ENCODE measurements around the gene TMTC3.
"Not testable (repeated sequence)": the region's sequence is repeated elsewhere in the genome, so short reads cannot be mapped to it uniquely, and the experiment has no call there.

The TMTC3 gene

GRCh38 chr12:88208661-88209060 is 66.6 kb downstream of the TMTC3 start:
- no peak for DNase-seq
- Histone ChIP-seq H3K9me3 (ENCODE audit: control insufficient read depth, low read length) (no peaks in the 10 kb centered on the region), H3K36me3 (ENCODE audit: control insufficient read depth, insufficient read depth, low read length) (no peaks in the 10 kb centered on the region), H3K4me1 (ENCODE audit: control insufficient read depth, insufficient read depth, low read length, poor library complexity, severe bottlenecking) (no peaks in the 10 kb centered on the region), H3K27ac (ENCODE audit: insufficient read depth, low read length, poor library complexity, severe bottlenecking) (no peak overlapping the region), H3K4me3 (ENCODE audit: insufficient read depth, low read depth, low read length, poor library complexity, severe bottlenecking) (no peak overlapping the region), H3K27me3 (replicated peaks; ENCODE audit: control insufficient read depth, insufficient read depth, low read length, poor library complexity, severe bottlenecking) (no peaks in the 10 kb centered on the region)

DNA sequence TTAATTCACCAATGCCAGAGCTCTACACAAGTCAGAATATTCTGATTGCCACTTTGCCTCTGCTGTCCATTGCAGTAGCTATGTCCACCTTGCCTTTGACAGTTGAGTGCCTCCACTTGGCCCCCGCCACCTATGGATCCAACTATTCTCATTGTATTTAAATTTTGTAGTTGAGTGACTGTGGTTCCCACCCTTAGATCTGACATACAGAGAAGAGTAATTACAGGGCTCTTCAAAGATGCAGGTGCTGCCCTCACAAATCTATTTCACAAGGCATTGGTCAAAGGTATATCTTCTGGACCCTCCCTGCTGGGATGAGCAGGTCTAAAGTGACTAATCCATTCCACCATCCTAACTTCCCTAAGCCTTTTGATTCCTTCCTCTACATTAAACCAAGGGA is 68.2 kb downstream of the TMTC3 start:
- H3K27me3 ChIP-seq (replicated peaks; ENCODE audit: control insufficient read depth, insufficient read depth, low read length, poor library complexity, severe bottlenecking); H3K9me3 ChIP-seq (ENCODE audit: control insufficient read depth, low read length); H3K4me3 ChIP-seq (ENCODE audit: insufficient read depth, low read depth, low read length, poor library complexity, severe bottlenecking); H3K4me1 ChIP-seq (ENCODE audit: control insufficient read depth, insufficient read depth, low read length, poor library complexity, severe bottlenecking); H3K36me3 ChIP-seq (ENCODE audit: control insufficient read depth, insufficient read depth, low read length); H3K27ac ChIP-seq (ENCODE audit: insufficient read depth, low read length, poor library complexity, severe bottlenecking); DNase-seq: not testable (repeated sequence)

GRCh38 chr12:88218293-88218692 is 76.2 kb downstream of the TMTC3 start:
- Histone ChIP-seq H3K36me3 (ENCODE audit: control insufficient read depth, insufficient read depth, low read length) (no peaks in the 10 kb centered on the region), H3K27ac (ENCODE audit: insufficient read depth, low read length, poor library complexity, severe bottlenecking) (no peak overlapping the region), H3K27me3 (replicated peaks; ENCODE audit: control insufficient read depth, insufficient read depth, low read length, poor library complexity, severe bottlenecking) (no peaks in the 10 kb centered on the region), H3K4me1 (ENCODE audit: control insufficient read depth, insufficient read depth, low read length, poor library complexity, severe bottlenecking) (no peaks in the 10 kb centered on the region), H3K9me3 (ENCODE audit: control insufficient read depth, low read length) (no peaks in the 10 kb centered on the region), H3K4me3 (ENCODE audit: insufficient read depth, low read depth, low read length, poor library complexity, severe bottlenecking) (no peak overlapping the region)
- DNase-seq, result no peak

GRCh38 chr12:88219861-88220260 is 77.8 kb downstream of the TMTC3 start:
- Histone ChIP-seq H3K27me3 (replicated peaks; ENCODE audit: control insufficient read depth, insufficient read depth, low read length, poor library complexity, severe bottlenecking) (no peaks in the 10 kb centered on the region), H3K4me1 (ENCODE audit: control insufficient read depth, insufficient read depth, low read length, poor library complexity, severe bottlenecking) (no peaks in the 10 kb centered on the region), H3K36me3 (ENCODE audit: control insufficient read depth, insufficient read depth, low read length) (no peaks in the 10 kb centered on the region), H3K4me3 (ENCODE audit: insufficient read depth, low read depth, low read length, poor library complexity, severe bottlenecking) (no peak overlapping the region), H3K9me3 (ENCODE audit: control insufficient read depth, low read length) (no peaks in the 10 kb centered on the region), H3K27ac (ENCODE audit: insufficient read depth, low read length, poor library complexity, severe bottlenecking) (no peak overlapping the region)
- no peak for DNase-seq

GRCh38 chr12:88223519-88223918 is 81.4 kb downstream of the TMTC3 start:
- Histone ChIP-seq H3K36me3 (ENCODE audit: control insufficient read depth, insufficient read depth, low read length) (no peaks in the 10 kb centered on the region), H3K4me3 (ENCODE audit: insufficient read depth, low read depth, low read length, poor library complexity, severe bottlenecking) (no peak overlapping the region), H3K9me3 (ENCODE audit: control insufficient read depth, low read length) (no peaks in the 10 kb centered on the region), H3K27ac (ENCODE audit: insufficient read depth, low read length, poor library complexity, severe bottlenecking) (no peak overlapping the region), H3K27me3 (replicated peaks; ENCODE audit: control insufficient read depth, insufficient read depth, low read length, poor library complexity, severe bottlenecking) (no peaks in the 10 kb centered on the region), H3K4me1 (ENCODE audit: control insufficient read depth, insufficient read depth, low read length, poor library complexity, severe bottlenecking) (no peaks in the 10 kb centered on the region)
- DNase-seq, result no peak

DNA sequence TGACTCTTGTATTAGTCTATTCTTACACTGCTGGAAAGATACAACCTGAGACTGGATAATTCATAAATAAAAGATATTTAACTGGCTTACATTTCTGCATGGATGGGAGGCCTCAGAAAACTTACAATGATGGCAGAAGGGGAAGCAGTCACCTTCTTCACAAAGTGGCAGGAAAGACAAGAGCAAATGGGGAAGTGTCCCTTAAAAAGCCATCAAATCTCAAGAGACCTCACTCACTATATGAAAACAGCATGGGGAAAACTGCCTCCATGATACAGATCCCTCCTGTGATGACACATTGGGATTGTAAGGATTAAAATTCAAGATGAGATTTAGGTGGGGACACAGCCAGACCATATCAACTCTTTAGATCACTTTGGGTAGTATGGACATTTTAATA is 83.7 kb downstream of the TMTC3 start:
- Histone ChIP-seq H3K4me3 (ENCODE audit: insufficient read depth, low read depth, low read length, poor library complexity, severe bottlenecking) (no peak overlapping the region), H3K4me1 (ENCODE audit: control insufficient read depth, insufficient read depth, low read length, poor library complexity, severe bottlenecking) (no peaks in the 10 kb centered on the region), H3K27ac (ENCODE audit: insufficient read depth, low read length, poor library complexity, severe bottlenecking) (no peak overlapping the region), H3K9me3 (ENCODE audit: control insufficient read depth, low read length) (no peaks in the 10 kb centered on the region), H3K27me3 (replicated peaks; ENCODE audit: control insufficient read depth, insufficient read depth, low read length, poor library complexity, severe bottlenecking) (no peaks in the 10 kb centered on the region), H3K36me3 (ENCODE audit: control insufficient read depth, insufficient read depth, low read length) (no peaks in the 10 kb centered on the region)
- no peak for DNase-seq

DNA sequence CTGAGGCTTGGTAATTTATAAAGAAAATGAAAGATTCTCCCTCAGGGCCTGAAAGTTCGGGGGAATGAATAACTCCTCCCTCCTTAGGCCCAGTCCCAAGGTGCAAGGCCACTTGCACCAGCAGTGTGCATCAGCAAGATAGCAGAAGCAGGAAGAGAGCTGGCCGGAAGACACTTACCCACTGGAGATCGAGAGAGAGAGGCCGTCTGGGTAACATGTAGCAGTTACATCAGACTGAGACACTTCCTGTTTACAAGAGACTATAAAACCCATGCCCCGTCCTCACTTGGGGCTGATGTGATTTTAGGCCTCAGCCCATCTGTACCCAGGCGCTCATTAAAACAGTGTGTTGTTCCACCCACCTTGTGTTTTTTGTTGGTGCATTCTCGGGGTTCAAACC is 85.2 kb downstream of the TMTC3 start:
- H3K36me3 ChIP-seq (ENCODE audit: control insufficient read depth, insufficient read depth, low read length), result no peaks in the 10 kb centered on the region
- no peaks in the 10 kb centered on the region for H3K9me3 ChIP-seq (ENCODE audit: control insufficient read depth, low read length)
- H3K4me3 ChIP-seq (ENCODE audit: insufficient read depth, low read depth, low read length, poor library complexity, severe bottlenecking), result no peak overlapping the region
- H3K4me1 ChIP-seq (ENCODE audit: control insufficient read depth, insufficient read depth, low read length, poor library complexity, severe bottlenecking), result no peaks in the 10 kb centered on the region
- H3K27me3 ChIP-seq (replicated peaks; ENCODE audit: control insufficient read depth, insufficient read depth, low read length, poor library complexity, severe bottlenecking), result no peaks in the 10 kb centered on the region
- no peak overlapping the region for H3K27ac ChIP-seq (ENCODE audit: insufficient read depth, low read length, poor library complexity, severe bottlenecking)
- no peak for DNase-seq

DNA sequence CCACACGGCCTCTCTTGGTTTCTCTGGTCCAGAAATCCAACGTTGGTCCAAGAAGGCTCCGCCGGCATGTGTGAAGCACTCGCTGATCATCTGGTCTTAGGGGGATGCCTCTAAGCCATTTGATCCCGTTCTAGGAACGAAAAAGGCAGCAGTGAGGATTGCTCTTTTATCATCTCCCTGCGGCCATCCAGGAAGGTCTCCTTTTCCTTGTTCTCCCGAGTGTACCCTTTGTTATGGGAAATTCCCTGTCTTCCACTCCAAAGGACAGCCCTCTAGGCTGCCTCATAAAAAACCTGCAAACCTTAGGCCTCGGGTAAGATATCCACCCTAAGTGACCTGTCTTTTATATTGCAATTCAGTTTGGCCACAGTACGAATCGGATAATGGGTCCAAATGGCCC is 85.8 kb downstream of the TMTC3 start:
- Histone ChIP-seq H3K36me3 (ENCODE audit: control insufficient read depth, insufficient read depth, low read length) (no peaks in the 10 kb centered on the region), H3K27me3 (replicated peaks; ENCODE audit: control insufficient read depth, insufficient read depth, low read length, poor library complexity, severe bottlenecking) (no peaks in the 10 kb centered on the region), H3K4me1 (ENCODE audit: control insufficient read depth, insufficient read depth, low read length, poor library complexity, severe bottlenecking) (no peaks in the 10 kb centered on the region), H3K27ac (ENCODE audit: insufficient read depth, low read length, poor library complexity, severe bottlenecking) (no peak overlapping the region), H3K4me3 (ENCODE audit: insufficient read depth, low read depth, low read length, poor library complexity, severe bottlenecking) (no peak overlapping the region), H3K9me3 (ENCODE audit: control insufficient read depth, low read length) (no peaks in the 10 kb centered on the region)
- no peak for DNase-seq

- H3K4me3 ChIP-seq (ENCODE audit: insufficient read depth, low read depth, low read length, poor library complexity, severe bottlenecking), result no peak overlapping the region
- no peaks in the 10 kb centered on the region for H3K4me1 ChIP-seq (ENCODE audit: control insufficient read depth, insufficient read depth, low read length, poor library complexity, severe bottlenecking)
- H3K9me3 ChIP-seq (ENCODE audit: control insufficient read depth, low read length), result no peaks in the 10 kb centered on the region
- no peaks in the 10 kb centered on the region for H3K27me3 ChIP-seq (replicated peaks; ENCODE audit: control insufficient read depth, insufficient read depth, low read length, poor library complexity, severe bottlenecking)
- H3K27ac ChIP-seq (ENCODE audit: insufficient read depth, low read length, poor library complexity, severe bottlenecking), result no peak overlapping the region
- no peaks in the 10 kb centered on the region for H3K36me3 ChIP-seq (ENCODE audit: control insufficient read depth, insufficient read depth, low read length)
- no peak for DNase-seq
Observed at GRCh38 chr12:88228720-88229119, 86.6 kb downstream of the TMTC3 start.

DNA sequence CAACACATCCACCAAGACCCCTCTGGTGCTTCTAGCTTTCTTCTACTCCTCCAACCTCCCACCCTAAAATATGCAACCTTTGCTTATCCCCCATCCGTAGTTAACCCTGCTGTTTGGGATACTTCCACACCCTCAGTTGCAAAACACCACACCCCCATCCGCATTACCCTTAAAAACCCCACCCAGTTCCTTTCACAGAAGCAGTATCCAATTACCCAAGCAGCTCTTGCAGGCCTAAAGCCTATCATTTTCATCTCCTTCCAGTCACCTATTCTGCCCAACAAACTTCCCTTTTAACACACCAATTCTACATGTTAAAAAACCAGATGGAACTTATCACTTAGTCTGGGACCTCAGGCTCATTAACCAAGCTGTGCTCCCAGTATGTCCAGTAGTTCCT is 88.2 kb downstream of the TMTC3 start:
- Histone ChIP-seq H3K9me3 (ENCODE audit: control insufficient read depth, low read length) (no peaks in the 10 kb centered on the region), H3K4me1 (ENCODE audit: control insufficient read depth, insufficient read depth, low read length, poor library complexity, severe bottlenecking) (no peaks in the 10 kb centered on the region), H3K27me3 (replicated peaks; ENCODE audit: control insufficient read depth, insufficient read depth, low read length, poor library complexity, severe bottlenecking) (no peaks in the 10 kb centered on the region), H3K4me3 (ENCODE audit: insufficient read depth, low read depth, low read length, poor library complexity, severe bottlenecking) (no peak overlapping the region), H3K27ac (ENCODE audit: insufficient read depth, low read length, poor library complexity, severe bottlenecking) (no peak overlapping the region), H3K36me3 (ENCODE audit: control insufficient read depth, insufficient read depth, low read length) (no peaks in the 10 kb centered on the region)
- DNase-seq, result no peak
